GM21576 (cell line): ENCODE measurements around the gene ATP11B.

Experiments used
- ATAC-seq: cut with Tn5 transposase; IDR thresholded peaks from one replicate; pipeline ENCODE4 v1.9.1; 2021; ENCODE audit warnings: mild to moderate bottlenecking, moderate library complexity; ENCODE audit not compliant: unreplicated experiment

ATP11B gene

DNA sequence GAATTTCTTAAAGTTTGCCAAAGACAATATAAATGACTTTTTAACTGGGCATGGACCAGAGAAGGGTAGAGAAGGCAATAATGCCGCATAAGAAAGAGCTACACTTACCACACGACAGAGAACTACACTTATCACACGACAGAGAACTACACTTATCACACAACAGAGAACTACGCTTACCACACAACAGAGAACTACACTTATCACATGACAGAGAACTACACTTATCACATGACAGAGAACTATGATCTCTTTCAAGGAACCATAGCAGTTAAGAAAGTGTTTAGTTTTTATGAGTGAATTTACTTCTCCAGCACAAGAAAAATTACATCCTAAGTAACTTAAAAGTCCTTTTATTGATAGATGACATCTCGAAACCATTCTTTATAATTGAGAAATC lies 155.0 kb downstream of the ATP11B start:
- ATAC-seq = no peak

DNA sequence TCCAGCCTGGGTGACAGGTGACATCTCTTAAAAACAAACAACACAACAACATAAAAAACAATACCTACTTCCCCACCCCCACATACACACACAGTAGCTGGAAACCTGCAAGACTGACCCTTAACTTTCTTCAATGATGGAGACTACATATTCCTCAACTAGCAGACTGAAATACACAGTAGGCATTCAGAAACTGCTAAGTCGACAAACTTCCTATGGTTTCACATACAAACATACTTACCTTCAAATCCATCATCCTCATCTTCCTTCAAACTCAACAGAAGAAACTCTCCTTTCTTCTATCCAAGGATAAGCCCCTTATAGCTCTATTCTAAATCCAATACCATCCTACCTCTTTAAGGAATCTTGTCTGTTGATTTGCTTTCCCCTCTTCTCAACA lies 156.4 kb downstream of the ATP11B start:
- no peak for ATAC-seq

DNA sequence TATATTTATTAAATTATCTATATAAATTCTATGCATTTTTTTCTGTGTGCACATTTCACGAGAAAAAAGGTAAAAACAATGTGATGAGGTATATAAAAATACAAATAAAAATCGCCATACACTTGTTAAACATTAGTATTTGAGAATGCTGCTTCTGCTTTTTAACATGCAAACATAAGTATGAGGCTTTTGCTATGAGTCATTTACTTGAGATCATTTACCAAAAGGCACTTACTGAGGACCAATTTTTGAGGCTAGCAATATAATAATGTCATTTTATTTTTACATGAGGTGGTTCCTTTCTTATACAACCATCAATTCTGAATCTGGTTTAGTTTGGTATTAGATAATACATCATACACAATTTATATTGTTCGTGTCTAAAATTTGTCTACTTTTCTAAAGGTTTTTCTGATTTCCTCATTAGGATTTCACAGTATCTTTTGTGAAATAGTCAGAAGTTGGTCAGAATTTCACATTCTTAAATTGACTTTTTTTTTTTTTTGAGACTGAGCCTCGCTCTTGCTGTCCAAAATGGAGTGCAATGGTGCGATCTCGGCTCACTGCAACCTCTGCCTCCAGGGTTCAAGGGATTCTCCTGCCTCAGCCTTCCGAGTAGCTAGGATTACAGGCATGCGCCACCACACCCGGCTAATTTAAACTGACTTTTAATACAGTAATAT lies 161.4 kb downstream of the ATP11B start:
- ATAC-seq = peak; percentile 84

DNA sequence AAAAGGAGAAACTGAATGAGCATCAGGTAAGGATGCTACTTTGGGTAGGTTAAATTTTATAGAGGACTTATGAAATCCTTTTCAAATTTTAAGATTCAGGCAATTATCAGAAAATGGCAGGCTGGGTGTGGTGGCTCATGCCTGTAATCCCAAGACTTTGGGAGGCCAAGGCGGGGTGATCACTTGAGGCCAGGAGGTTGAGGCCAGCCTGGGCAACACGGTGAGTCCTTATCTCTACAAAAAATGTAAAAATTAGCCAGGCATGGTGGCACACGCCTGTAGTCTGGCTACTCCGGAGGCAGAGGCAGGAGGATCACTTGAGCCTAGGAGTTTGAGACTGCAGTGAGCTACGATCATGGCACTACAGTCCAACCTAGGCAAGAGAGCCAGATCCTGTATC lies 163.9 kb downstream of the ATP11B start:
- ATAC-seq = no peak

GRCh38 chr3:182957676-182958266 lies 164.5 kb downstream of the ATP11B start:
- ATAC-seq = no peak

DNA sequence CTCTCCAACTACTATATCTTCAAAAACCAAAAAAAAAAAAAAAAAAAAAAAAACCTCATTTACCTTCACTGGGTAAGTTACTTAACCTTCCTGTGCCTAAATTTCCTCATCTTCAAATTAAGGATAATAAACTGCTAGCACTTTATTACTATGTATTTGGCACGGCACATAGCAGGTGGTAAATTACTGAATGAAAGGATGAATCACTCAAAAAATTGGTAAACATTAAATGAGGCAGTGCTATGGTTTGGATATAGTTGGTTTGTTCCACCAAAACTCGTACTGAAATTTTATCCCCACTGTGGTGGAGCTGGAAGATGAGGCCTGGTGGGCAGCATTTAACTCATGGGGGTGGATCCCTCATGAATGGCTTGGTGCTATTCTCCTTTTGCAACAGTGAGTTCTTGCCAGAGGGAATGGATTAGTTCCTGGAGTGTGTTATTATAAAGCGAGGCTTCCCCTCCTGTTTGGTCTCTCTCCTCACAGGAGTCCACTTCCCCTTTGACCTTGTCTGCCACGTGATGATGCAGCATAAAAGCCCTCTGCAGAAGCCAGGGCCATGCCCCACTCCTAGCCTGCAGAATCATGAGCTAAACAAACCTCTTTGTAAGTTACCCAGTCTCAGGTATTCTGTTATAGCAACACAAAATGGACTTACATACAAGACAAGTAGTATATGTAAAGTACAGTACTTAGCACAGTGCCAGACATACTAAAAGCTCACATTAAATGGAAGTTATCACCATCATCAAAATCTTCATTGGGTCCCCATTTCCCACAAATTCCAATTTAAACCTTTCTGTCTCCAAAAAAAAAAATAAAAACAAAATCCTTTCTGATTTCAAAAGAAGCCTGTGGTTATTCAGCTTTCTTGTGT lies 166.4 kb downstream of the ATP11B start:
- no peak for ATAC-seq

- ATAC-seq = no peak
Observed at GRCh38 chr3:182962166-182962565, 168.9 kb downstream of the ATP11B start.

GRCh38 chr3:182964179-182964578 lies 170.9 kb downstream of the ATP11B start:
- ATAC-seq = no peak

- no peak for ATAC-seq
Observed at GRCh38 chr3:182965861-182966366, 172.6 kb downstream of the ATP11B start.

DNA sequence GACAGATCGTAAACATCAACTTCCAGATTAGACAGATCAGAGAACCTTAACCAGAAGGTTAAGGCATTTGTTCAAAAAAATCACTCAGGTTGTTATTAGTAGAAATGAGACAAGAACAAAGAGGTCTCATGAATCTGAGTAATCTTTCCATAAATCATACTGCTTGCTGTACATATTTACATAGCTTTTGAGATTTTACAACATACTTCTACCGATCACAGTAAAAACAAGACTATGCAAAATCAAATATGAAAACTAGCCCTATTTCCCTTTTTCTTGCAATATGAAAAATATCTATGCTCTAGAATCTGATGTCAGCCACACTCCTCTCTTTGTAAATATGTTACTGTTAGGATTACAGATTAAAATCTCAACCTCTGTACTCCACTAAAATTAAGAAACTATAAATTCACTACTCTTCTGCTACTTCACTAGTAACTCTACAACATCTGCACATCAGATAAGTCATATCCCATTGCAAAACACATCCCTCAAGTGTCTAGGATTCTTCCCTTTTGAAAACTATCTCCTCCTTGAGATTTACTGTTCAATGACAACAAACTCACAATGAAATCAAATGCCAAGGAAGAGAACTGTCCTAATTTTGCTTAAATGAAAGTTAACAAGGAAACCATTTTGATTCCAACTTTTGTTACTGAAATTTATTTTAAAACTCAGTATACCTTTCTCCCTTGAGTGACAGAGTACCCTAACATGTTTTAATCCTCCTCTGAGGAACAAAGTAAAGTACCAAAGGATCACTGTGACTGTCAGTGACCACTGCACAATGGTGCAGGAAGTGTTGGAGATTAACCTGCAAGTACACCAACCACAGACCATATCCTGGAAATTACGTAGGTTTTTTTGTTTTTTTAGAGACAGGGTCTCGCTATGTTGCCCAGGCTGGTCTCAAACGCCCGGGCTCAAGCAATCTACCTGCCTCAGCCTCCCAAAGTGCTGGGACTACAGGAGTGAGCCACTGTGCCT lies 174.2 kb downstream of the ATP11B start:
- peak; percentile 45 for ATAC-seq

DNA sequence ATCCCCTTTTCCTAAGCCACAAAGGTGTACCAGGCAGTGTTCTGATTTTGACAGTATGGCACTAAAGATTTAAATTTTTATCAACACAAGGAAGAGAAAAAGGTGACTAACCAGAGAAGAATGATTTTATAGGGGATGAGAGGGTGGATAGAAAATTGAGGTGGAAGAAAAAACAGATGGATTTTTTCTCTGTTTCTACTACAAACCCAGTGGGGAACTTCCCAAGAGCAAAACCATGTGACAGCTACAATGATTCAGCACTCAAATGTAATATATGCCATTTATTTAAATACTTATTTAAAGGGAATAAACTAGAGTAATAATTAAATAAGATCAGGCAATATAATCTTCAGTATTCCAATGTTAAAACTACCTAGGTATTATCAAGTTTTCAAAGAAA lies 176.0 kb downstream of the ATP11B start:
- no peak for ATAC-seq

DNA sequence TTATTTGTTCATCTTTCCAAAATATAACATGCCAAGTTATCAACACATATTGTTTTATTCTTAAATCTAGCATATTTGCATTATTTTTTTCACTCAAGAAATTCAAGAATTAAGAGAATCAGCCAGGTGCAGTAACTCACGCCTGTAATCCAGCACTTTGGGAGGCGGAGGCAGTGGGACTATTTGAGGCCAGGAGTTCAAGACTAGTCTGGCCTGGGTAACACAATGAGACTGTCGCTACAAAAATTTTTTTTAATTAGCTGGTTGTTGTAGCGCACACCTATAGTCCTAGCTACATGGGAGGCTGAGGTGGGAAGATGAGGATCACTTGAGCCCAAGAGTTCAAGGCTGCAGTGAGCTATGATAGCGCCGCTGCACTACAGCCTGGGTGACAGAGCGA lies 176.5 kb downstream of the ATP11B start:
- no peak for ATAC-seq

DNA sequence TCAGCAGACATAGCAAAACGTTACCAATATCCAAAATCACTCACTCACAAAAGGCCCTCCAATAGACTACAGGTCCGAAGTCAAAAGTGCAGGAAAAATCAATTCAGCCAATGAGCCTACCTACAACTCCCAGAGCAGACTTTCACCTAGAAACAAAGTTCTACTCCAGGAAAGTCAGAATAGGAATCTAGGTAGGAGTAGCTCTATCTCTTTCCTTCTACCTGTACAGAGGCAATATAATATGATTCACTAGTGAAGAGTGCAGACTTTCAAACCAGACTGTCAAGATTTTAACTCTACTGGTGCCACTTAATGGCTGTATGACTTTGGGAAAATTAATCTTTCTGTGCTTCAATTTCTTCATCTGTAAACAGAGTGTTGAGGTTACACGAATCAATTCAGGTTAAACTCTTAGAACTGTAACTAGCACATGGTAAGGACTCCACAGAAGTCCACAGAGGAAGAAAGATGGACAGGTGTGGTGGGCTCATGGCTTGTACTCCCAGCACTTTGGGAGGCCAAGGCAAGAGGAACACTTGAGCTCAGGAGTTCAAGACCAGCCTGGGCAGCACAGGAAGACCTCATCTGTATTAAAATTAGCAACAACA lies 177.6 kb downstream of the ATP11B start:
- ATAC-seq = no peak
